ENCODE data around the gene FAM149B1.

GRCh38 chr10:73167458-73167782, 499 bp upstream of the FAM149B1 start:
- no peak for TF ChIP-seq CSDC2 (CRISPR knock-in tag; IDR thresholded peaks at IDR 0.05)
- no peak for TF ChIP-seq TSHZ2 (CRISPR knock-in tag; IDR thresholded peaks at IDR 0.05)
- no peak for TF ChIP-seq ZFP3 (CRISPR knock-in tag; IDR thresholded peaks at IDR 0.05)
- no peak for TF ChIP-seq CREB5 (CRISPR knock-in tag; IDR thresholded peaks at IDR 0.05; ENCODE audit: low read depth)
- TF ChIP-seq ARNTL (CRISPR knock-in tag; IDR thresholded peaks at IDR 0.05; ENCODE audit: borderline replicate concordance, low read depth): no peak
- no peak for TF ChIP-seq ZFP30 (CRISPR knock-in tag; IDR thresholded peaks at IDR 0.05)
- no peak for TF ChIP-seq SNAI2 (CRISPR knock-in tag; IDR thresholded peaks at IDR 0.05)
- no peak for TF ChIP-seq ZNF70 (CRISPR knock-in tag; IDR thresholded peaks at IDR 0.05)
- TF ChIP-seq RARB (CRISPR knock-in tag; IDR thresholded peaks at IDR 0.05): no peak
- TF ChIP-seq CSRNP3 (CRISPR knock-in tag; IDR thresholded peaks at IDR 0.05): no peak
- TF ChIP-seq TCF4 (CRISPR knock-in tag; IDR thresholded peaks at IDR 0.05; ENCODE audit: borderline replicate concordance): no peak

Data from SK-N-SH treated with all-trans-retinoic acid at 6 μM for 48 hours (cell line).